DMS114 treated with DMSO at 0.1 percent for 48 hours (cell line): Measurements from ENCODE around the gene STRA8.
"Not testable (repeated sequence)": the region's sequence is repeated elsewhere in the genome, so short reads cannot be mapped to it uniquely, and the experiment has no call there.

Experiments used
- DNase-seq: peaks from one replicate; lab custom pipeline; 2025; ENCODE audit not compliant: unreplicated experiment; lab: John Stamatoyannopoulos, UW

Gene STRA8

GRCh38 chr7:135204876-135205275 lies 28.8 kb upstream of the STRA8 start:
- no peak for DNase-seq

DNA sequence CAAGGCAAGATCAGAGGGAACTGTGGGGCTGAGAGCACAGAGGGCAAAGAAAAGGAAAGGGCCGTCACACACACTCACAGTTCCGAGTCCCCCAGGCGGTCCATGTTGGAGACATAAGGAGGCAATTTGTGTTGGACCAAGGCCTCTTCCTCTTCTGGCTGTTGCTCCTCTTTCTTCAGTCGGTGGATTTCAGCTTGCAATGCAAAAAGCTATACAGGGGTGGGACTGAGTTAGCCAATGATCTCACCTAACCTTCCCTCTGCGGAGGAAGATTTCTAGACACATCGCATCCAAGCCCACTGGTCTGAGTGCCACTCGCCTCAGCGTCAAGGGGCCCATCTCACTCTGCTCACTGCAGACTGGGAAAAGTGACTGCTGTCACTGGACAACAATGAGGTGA lies 27.8 kb upstream of the STRA8 start:
- DNase-seq: no peak

GRCh38 chr7:135206941-135207391 lies 26.7 kb upstream of the STRA8 start:
- DNase-seq: no peak

- no peak for DNase-seq
Observed at GRCh38 chr7:135207406-135208101, 26.1 kb upstream of the STRA8 start.

GRCh38 chr7:135208102-135208793 lies 25.4 kb upstream of the STRA8 start:
- no peak for DNase-seq

- DNase-seq: no peak
Observed at GRCh38 chr7:135209225-135209834, 24.3 kb upstream of the STRA8 start.

DNA sequence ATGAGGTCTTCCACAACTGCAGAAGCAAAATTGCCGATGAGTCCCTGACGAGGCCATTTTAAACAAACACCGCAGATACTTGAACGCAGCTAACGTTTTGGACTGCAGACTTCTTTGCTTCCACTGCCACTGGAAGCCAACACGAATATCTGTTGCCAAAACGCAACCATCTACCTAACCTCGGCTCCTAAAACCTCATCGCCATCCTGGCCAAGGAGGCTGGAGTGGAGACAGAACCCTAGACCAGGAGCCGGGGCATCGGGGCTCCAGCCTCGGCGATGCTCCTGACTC lies 22.8 kb upstream of the STRA8 start:
- no peak for DNase-seq

- DNase-seq: peak; percentile 78
Observed at GRCh38 chr7:135211179-135211945, 22.3 kb upstream of the STRA8 start, which contains the start of gene WDR91. TSS of gene WDR91 (minus strand) at chr7:135211526. CDS start at chr7:135211502, 24 bp downstream.

DNA sequence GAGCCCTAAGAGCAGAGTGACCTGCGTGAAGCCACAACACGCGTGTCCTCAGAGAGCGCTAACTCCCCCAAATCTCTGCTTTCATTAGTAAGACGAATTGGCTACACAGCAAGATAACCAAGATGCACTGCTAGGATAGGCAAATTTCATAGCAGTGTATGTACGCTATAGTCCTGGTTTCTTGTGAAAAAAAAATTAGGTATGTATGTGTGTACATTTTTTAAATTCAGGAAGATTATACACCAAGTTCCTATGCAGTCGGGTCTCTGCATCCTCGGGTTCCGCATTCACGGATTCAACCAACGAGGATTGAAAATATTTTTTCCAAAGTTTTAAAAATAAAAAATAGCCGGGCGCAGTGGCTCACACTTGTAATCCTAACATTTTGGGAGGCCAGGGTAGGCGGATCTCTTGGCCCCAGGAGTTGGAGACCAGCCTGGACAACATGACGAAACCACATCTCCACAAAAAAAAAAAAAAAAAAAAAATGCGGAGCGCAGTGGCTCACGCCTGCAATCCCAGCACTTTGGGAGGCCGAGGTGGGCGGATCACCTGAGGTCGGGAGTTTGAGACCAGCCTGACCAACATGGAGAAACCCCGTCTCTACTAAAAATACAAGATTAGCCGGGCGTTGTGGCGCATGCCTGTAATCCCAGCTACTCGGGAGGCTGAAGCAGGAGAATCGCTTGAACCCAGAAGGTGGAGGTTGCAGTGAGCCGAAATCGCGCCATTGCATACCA lies 21.5 kb upstream of the STRA8 start:
- not testable (repeated sequence) for DNase-seq

- DNase-seq: no peak
Observed at GRCh38 chr7:135213831-135214230, 19.8 kb upstream of the STRA8 start.

- no peak for DNase-seq
Observed at GRCh38 chr7:135215180-135215579, 18.5 kb upstream of the STRA8 start.

- DNase-seq: no peak
Observed at GRCh38 chr7:135215698-135216097, 17.9 kb upstream of the STRA8 start.

DNA sequence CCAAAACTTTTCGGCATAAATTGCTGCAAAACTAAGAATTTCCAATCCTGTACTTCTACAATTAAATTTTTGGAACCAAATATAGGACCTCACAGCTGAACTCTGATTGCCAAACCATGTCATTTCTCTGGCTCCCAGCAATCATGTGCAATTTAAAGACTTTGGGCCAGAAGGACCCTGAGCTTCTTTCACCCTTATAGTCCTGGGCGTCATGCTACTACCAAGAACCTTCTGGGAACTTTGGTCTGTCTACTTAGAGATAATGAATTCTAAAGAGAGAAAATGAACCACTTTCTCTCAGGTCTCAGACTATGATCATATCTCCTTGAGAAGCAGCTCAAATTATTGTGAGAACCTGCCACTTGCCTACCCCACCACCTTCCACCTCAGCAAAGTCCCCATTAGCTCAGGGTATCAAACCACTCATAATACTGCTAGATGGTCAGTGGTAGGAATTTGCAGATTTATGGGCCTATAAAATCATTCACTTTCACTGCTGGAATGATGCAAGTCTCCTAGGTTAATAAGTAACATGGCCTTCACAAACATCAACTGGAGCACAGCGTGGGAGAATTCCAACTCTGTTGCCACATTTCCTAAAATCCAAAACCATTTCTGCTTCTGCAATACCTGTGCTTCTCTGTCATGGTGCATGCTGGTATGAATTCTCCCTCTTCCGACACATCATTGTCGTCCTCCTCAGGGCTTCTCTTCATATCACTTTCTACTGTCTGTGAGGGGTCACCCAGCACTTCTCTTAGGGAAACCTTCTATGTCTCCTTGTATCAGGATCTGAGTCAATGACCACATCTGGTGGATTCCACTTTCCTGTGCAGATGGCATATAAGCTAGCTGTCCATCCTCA lies 15.8 kb upstream of the STRA8 start:
- DNase-seq: no peak

GRCh38 chr7:135224027-135224426 lies 9.6 kb upstream of the STRA8 start:
- no peak for DNase-seq

DNA sequence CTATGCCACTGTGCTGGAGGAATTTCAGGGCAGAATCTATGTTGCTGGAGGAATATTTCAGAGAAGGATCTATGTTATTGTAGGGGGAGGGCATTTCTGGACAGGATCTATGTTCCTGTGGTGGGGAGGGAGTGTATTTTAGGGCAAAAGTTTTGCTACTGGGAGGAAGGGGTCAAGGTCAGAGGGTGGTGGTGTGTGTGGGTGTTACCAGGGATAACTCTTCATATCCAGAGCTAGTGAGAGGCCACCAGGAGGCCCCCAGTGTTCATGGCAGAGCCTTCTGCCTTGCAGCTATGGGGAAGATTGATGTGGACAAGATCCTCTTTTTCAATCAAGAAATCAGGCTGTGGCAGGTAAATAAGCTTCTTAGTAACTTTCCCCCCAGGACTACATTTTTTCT lies 2.0 kb upstream of the STRA8 start:
- DNase-seq: no peak

DNA sequence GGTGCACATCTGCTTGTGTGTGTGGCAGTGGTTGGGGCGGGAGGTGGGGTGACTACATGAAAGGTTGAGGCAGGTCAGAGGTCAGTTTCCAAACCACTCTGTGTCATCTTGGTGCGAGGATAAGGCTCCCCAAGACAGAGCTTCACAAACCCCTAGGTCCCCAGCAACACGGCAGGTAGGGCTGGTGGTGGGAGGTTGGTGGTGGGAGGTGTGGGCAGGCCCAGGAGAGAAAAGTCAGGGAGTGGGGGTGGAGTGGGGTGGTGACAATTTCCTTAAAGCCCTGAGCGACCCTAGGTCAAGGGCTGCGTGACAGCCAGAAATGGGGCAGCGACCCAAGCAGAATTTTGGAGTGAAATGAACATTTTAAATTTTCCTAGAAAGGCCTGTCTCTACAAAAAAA lies 1.6 kb upstream of the STRA8 start:
- no peak for DNase-seq

DNA sequence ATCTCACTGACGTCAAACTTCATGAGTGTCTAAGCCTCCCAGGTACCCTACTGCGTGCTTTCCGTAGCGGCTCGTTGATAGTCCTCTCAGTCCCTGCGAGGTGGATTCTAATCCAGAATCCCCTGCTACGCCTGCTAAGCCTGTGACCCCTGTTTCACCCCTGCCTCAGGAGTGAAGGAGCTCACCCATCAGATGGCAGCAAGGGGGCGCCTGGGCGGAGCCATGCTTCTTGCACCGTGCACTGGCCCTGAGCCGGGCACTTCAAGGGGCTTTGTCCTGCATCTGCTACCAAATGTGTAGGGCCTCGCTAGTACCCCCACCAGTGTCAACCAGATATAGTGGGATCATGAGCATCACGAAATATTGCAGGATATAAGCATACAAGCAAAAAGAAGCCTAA lies 918 bp upstream of the STRA8 start:
- DNase-seq: no peak

DNA sequence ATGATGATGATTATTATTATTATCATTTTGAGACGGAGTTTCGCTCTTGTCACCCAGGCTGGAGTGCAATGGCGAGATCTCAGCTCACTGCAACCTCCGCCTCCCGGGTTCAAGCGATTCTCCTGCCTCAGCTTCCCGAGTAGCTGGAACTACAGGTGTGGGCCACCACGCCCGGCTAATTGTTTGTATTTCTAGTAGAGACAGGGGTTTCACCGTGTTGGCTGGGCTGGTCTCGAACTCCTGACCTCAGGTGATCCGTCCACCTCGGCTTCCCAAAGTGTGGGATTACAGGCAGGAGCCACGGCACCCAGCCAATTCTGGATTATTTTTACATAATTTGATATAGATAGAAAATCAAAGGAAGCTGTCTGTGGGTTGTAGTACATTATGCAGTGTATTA lies 457 bp downstream of the STRA8 start:
- DNase-seq: not testable (repeated sequence)

DNA sequence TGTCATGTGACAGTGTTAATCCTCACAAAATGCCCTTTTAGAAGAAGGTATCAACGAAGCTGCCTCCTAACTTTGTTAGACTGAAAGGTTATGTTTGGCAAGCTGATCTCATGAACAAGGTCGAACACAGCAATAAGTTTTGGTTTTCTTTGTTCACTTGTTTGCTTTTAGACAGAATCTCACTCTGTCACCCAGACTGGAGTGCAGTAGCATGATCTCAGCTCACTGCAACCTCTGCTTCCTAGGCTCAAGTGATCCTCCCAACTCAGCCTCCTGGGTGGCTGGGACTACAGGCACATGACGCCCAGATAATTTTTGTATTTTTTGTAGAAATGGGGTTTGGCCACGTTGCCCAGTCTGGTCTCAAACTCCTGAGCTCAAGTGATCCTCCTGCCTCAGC lies 1.1 kb downstream of the STRA8 start:
- no peak for DNase-seq

GRCh38 chr7:135235841-135236240 lies 2.2 kb downstream of the STRA8 start:
- DNase-seq: no peak
